ENCODE results near the gene ZNF649.
"Not testable (repeated sequence)": the region's sequence is repeated elsewhere in the genome, so short reads cannot be mapped to it uniquely, and the experiment has no call there.

The ZNF649 gene

GRCh38 chr19:51904331-51905165 lies at the start of gene ZNF649:
Gene ZNF649, minus strand, starts transcription at chr19:51905017. Its CDS starts 4,910 bp downstream, at chr19:51900107.
- peak; percentile 90 for DNase-seq (ENCODE audit: low spot score)

GRCh38 chr19:51948975-51949374 lies 44.2 kb upstream of the ZNF649 start:
- DNase-seq (ENCODE audit: low spot score), result no peak

- DNase-seq (ENCODE audit: low spot score), result no peak
Measured at GRCh38 chr19:51946602-51947001, 41.8 kb upstream of the ZNF649 start.

GRCh38 chr19:51944798-51945552 lies 40.2 kb upstream of the ZNF649 start:
- DNase-seq (ENCODE audit: low spot score), result no peak

GRCh38 chr19:51938936-51939335 lies 34.1 kb upstream of the ZNF649 start:
- DNase-seq (ENCODE audit: low spot score), result no peak

GRCh38 chr19:51931921-51932320 lies 27.1 kb upstream of the ZNF649 start:
- no peak for DNase-seq (ENCODE audit: low spot score)

- DNase-seq (ENCODE audit: low spot score), result no peak
Measured at GRCh38 chr19:51927859-51928258, 23.0 kb upstream of the ZNF649 start.

GRCh38 chr19:51926784-51927741 lies 22.2 kb upstream of the ZNF649 start, which contains the start of gene ZNF613:
Gene ZNF613, plus strand, starts transcription at chr19:51927472. Its CDS starts 8,749 bp downstream, at chr19:51936221.
- DNase-seq (ENCODE audit: low spot score), result peak; percentile 91

GRCh38 chr19:51926426-51926783 lies 21.6 kb upstream of the ZNF649 start:
- no peak for DNase-seq (ENCODE audit: low spot score)

- DNase-seq (ENCODE audit: low spot score), result no peak
Measured at GRCh38 chr19:51921949-51922348, 17.1 kb upstream of the ZNF649 start.

- DNase-seq (ENCODE audit: low spot score), result no peak
Measured at GRCh38 chr19:51919606-51920005, 14.8 kb upstream of the ZNF649 start.

- DNase-seq (ENCODE audit: low spot score), result no peak
Measured at GRCh38 chr19:51916167-51916566, 11.3 kb upstream of the ZNF649 start.

- no peak for DNase-seq (ENCODE audit: low spot score)
Measured at GRCh38 chr19:51915324-51915867, 10.6 kb upstream of the ZNF649 start.

GRCh38 chr19:51907981-51908380 lies 3.2 kb upstream of the ZNF649 start:
- not testable (repeated sequence) for DNase-seq (ENCODE audit: low spot score)

- DNase-seq (ENCODE audit: low spot score), result not testable (repeated sequence)
Measured at GRCh38 chr19:51906108-51906507, 1.3 kb upstream of the ZNF649 start.

- not testable (repeated sequence) for DNase-seq (ENCODE audit: low spot score)
Measured at GRCh38 chr19:51905639-51906038, 822 bp upstream of the ZNF649 start.

- DNase-seq (ENCODE audit: low spot score), result no peak
Measured at GRCh38 chr19:51905206-51905605, 389 bp upstream of the ZNF649 start.

- no peak for DNase-seq (ENCODE audit: low spot score)
Measured at GRCh38 chr19:51903192-51903591, 1.6 kb downstream of the ZNF649 start.

GRCh38 chr19:51901860-51902259 lies 3.0 kb downstream of the ZNF649 start:
- DNase-seq (ENCODE audit: low spot score), result no peak

- DNase-seq (ENCODE audit: low spot score), result no peak
Measured at GRCh38 chr19:51891193-51891747, 13.5 kb downstream of the ZNF649 start.

- DNase-seq (ENCODE audit: low spot score), result no peak
Measured at GRCh38 chr19:51889934-51890333, 14.9 kb downstream of the ZNF649 start.
